CD8-positive, alpha-beta memory T cell (primary cell): ENCODE data around the gene EXOSC7. TPM values are rescaled to one million over a fixed set of nuclear protein-coding genes. Genes with fewer than 3 reads are reported as not detected.
A peak's percentile ranks its signal among the peaks of the same experiment; 100 is the strongest.

Experiments
- CTCF ChIA-PET: fragments of 350-600 bp; sonication (Branson Sonifier 250); formaldehyde crosslinking; loops from one replicate; lab custom pipeline; 2021; ENCODE audit warnings: antibody characterized with exemption; lab: Charles Lee
- POLR2A ChIA-PET: fragments of 350-600 bp; sonication (Branson Sonifier 250); formaldehyde crosslinking; loops from one replicate; lab custom pipeline; 2021; ENCODE audit warnings: antibody characterized with exemption; lab: Charles Lee
- DNase-seq, 5 donors: peaks; one replicate each; pipeline versions ENCODE4 v3.0.0 to v3.0.0-alpha.2; 2020 to 2022; ENCODE audit warnings: mixed read lengths in 1 of 5
- H3K27ac ChIP-seq: one replicate; pipeline ENCODE4 v1.7.0; 2013; ENCODE audit warnings: low read depth, mild to moderate bottlenecking, low read length, moderate library complexity
- H3K27me3 ChIP-seq: 2 replicates; pipeline ENCODE4 v1.7.0; 2013; ENCODE audit warnings: low read length, mild to moderate bottlenecking; ENCODE audit not compliant: insufficient read depth, poor library complexity, severe bottlenecking
- H3K36me3 ChIP-seq: 2 replicates; pipeline ENCODE4 v1.7.0; 2013; ENCODE audit warnings: mild to moderate bottlenecking, low read length, moderate library complexity; ENCODE audit not compliant: insufficient read depth
- H3K4me1 ChIP-seq: 2 replicates; pipeline ENCODE4 v1.7.0; 2013; ENCODE audit warnings: mild to moderate bottlenecking, low read length, moderate library complexity; ENCODE audit not compliant: insufficient read depth
- H3K4me3 ChIP-seq: 2 replicates; pipeline ENCODE4 v1.7.0; 2013; ENCODE audit warnings: mild to moderate bottlenecking, low read length
- H3K9me3 ChIP-seq: 2 replicates; pipeline ENCODE4 v1.7.0; 2013; ENCODE audit warnings: mild to moderate bottlenecking, low read length
- H3K27ac Mint-ChIP-seq, 8 donors: one replicate each; pipeline ENCODE4 v1.8.0; 2020 to 2021; ENCODE audit warnings: mixed read lengths in 8 of 8, mild to moderate bottlenecking in 6 of 8, inconsistent platforms in 3 of 8, moderate library complexity in 3 of 8
- H3K27me3 Mint-ChIP-seq, 2 donors: one replicate each; pipeline ENCODE4 v1.8.0; 2020 to 2021; ENCODE audit warnings: mixed read lengths in 2 of 2, mild to moderate bottlenecking in 1 of 2, moderate library complexity in 1 of 2
- H3K36me3 Mint-ChIP-seq, 3 donors: one replicate each; pipeline ENCODE4 v1.8.0; 2020 to 2021; ENCODE audit warnings: mixed read lengths in 3 of 3, inconsistent platforms in 1 of 3, mild to moderate bottlenecking in 1 of 3
- H3K4me1 Mint-ChIP-seq, 3 donors: one replicate each; pipeline ENCODE4 v1.8.0; 2020 to 2021; ENCODE audit warnings: mixed read lengths in 3 of 3, inconsistent platforms in 1 of 3, mild to moderate bottlenecking in 1 of 3
- H3K4me3 Mint-ChIP-seq, 7 donors: one replicate each; pipeline ENCODE4 v1.8.0; 2020 to 2021; ENCODE audit warnings: mixed read lengths in 7 of 7, mild to moderate bottlenecking in 6 of 7, moderate library complexity in 4 of 7, inconsistent platforms in 2 of 7
- H3K9me3 Mint-ChIP-seq, 5 donors: one replicate each; pipeline ENCODE4 v1.8.0; 2020 to 2022; ENCODE audit warnings: mixed read lengths in 5 of 5, mild to moderate bottlenecking in 3 of 5, moderate library complexity in 2 of 5, inconsistent platforms in 1 of 5
- polyA plus RNA-seq: library from polyadenylated mRNA; unstranded; fragments of 300-500 nt; fragmentation: Illumina TruSeq; gene quantifications from one replicate; pipeline ENCODE4 v1.2.3, GENCODE V29; 2021
- total RNA-seq, 2 experiments: library from RNA; stranded (reverse); gene quantifications; one replicate each; pipeline ENCODE4 v1.2.3, GENCODE V29; 2021

Gene EXOSC7
- total and polyA plus RNA-seq, 3 experiments from 2014 or later, result 42.1 to 89.6 (median 86.4) TPM

- H3K4me1 ChIP-seq, result peaks cover 8% of the 10 kb centered on the region
- Mint-ChIP-seq H3K27me3 (peaks cover 0 to 2% of the 10 kb centered on the region in 2 donors), H3K36me3 (peaks cover 0 to 20% (median 4%) of the 10 kb centered on the region in 3 donors), H3K9me3 (no peaks in the 10 kb centered on the region), H3K4me1 (peaks cover 43 to 65% (median 63%) of the 10 kb centered on the region in 3 donors), H3K27ac (peak overlapping the region in 1 of 8 donors; percentile 41), H3K4me3 (no peak overlapping the region)
- POLR2A ChIA-PET, result no interaction called here
- no peaks in the 10 kb centered on the region for H3K9me3 ChIP-seq
- no peaks in the 10 kb centered on the region for H3K27me3 ChIP-seq
- CTCF ChIA-PET, result no interaction called here
- DNase-seq, result no peak
- H3K36me3 ChIP-seq, result peaks cover 14% of the 10 kb centered on the region
- H3K27ac ChIP-seq, result no peak overlapping the region
- no peak overlapping the region for H3K4me3 ChIP-seq
These were observed 13.2 kb upstream of the EXOSC7 start for GRCh38 chr3:44962621-44963393.

- peak overlapping the region in 1 of 8 donors; percentile 80 for H3K27ac Mint-ChIP-seq
- no peak overlapping the region for H3K4me3 ChIP-seq
- H3K4me1 ChIP-seq, result peaks cover 12% of the 10 kb centered on the region
These were observed 12.3 kb upstream of the EXOSC7 start for GRCh38 chr3:44963571-44964325.

GRCh38 chr3:44965165-44965564 is 10.9 kb upstream of the EXOSC7 start:
- Mint-ChIP-seq H3K4me1 (peaks cover 66 to 87% (median 85%) of the 10 kb centered on the region in 3 donors), H3K9me3 (no peaks in the 10 kb centered on the region), H3K4me3 (no peak overlapping the region), H3K27ac (peak overlapping the region in 2 of 8 donors; percentile 10 to 71), H3K27me3 (peaks cover 0 to 2% of the 10 kb centered on the region in 2 donors), H3K36me3 (peaks cover 0 to 3% (median 3%) of the 10 kb centered on the region in 3 donors)
- H3K4me1 ChIP-seq, result peaks cover 27% of the 10 kb centered on the region
- ChIA-PET POLR2A (no interaction called here), CTCF (interaction anchor here (0.5 kb wide), 1 partner anchor 695 kb away, joined by 3 read pairs; no protein-coding TSS in a partner anchor)
- H3K27ac ChIP-seq, result no peak overlapping the region
- no peak overlapping the region for H3K4me3 ChIP-seq
- no peaks in the 10 kb centered on the region for H3K36me3 ChIP-seq
- no peak for DNase-seq
- H3K27me3 ChIP-seq, result no peaks in the 10 kb centered on the region
- no peaks in the 10 kb centered on the region for H3K9me3 ChIP-seq

More at GRCh38 chr3:44963571-44964325, 12.3 kb upstream of the EXOSC7 start:
- H3K27me3 ChIP-seq, result no peaks in the 10 kb centered on the region
- H3K9me3 ChIP-seq, result no peaks in the 10 kb centered on the region
- Mint-ChIP-seq H3K36me3 (peaks cover 0 to 11% (median 3%) of the 10 kb centered on the region in 3 donors), H3K4me1 (peaks cover 52 to 72% (median 71%) of the 10 kb centered on the region in 3 donors), H3K4me3 (peak overlapping the region in 1 of 7 donors; percentile 52), H3K27me3 (peaks cover 0 to 2% of the 10 kb centered on the region in 2 donors), H3K9me3 (no peaks in the 10 kb centered on the region)
- CTCF ChIA-PET, result no interaction called here
- DNase-seq, result no peak
- peaks cover 8% of the 10 kb centered on the region for H3K36me3 ChIP-seq
- POLR2A ChIA-PET, result no interaction called here
- no peak overlapping the region for H3K27ac ChIP-seq

GRCh38 chr3:44966795-44967278 is 9.2 kb upstream of the EXOSC7 start:
- H3K36me3 Mint-ChIP-seq, result peaks cover 0 to 3% (median 2%) of the 10 kb centered on the region in 3 donors
- Histone ChIP-seq H3K4me1 (peaks cover 31% of the 10 kb centered on the region), H3K27me3 (no peaks in the 10 kb centered on the region), H3K4me3 (no peak overlapping the region), H3K9me3 (no peaks in the 10 kb centered on the region), H3K27ac (no peak overlapping the region), H3K36me3 (no peaks in the 10 kb centered on the region)
- ChIA-PET CTCF (no interaction called here), POLR2A (no interaction called here)
- peaks cover 68 to 91% (median 90%) of the 10 kb centered on the region in 3 donors for H3K4me1 Mint-ChIP-seq
- no peaks in the 10 kb centered on the region for H3K9me3 Mint-ChIP-seq
- peaks cover 0 to 2% of the 10 kb centered on the region in 2 donors for H3K27me3 Mint-ChIP-seq
- no peak for DNase-seq
- peak overlapping the region in 6 of 8 donors; percentile 7 to 87 (median 30) for H3K27ac Mint-ChIP-seq
- H3K4me3 Mint-ChIP-seq, result peak overlapping the region in 1 of 7 donors; percentile 1

GRCh38 chr3:44968447-44968858 is 7.6 kb upstream of the EXOSC7 start:
- Mint-ChIP-seq H3K36me3 (peaks cover 0 to 6% (median 1%) of the 10 kb centered on the region in 3 donors), H3K9me3 (no peaks in the 10 kb centered on the region), H3K4me3 (peak overlapping the region in 2 of 7 donors; percentile 42 to 64), H3K4me1 (peaks cover 65 to 82% (median 82%) of the 10 kb centered on the region in 3 donors), H3K27me3 (peaks cover 0 to 2% of the 10 kb centered on the region in 2 donors), H3K27ac (peak overlapping the region in 7 of 8 donors; percentile 4 to 93 (median 74))
- H3K27ac ChIP-seq, result no peak overlapping the region
- H3K36me3 ChIP-seq, result no peaks in the 10 kb centered on the region
- no peak for DNase-seq
- no peak overlapping the region for H3K4me3 ChIP-seq
- H3K9me3 ChIP-seq, result no peaks in the 10 kb centered on the region
- H3K27me3 ChIP-seq, result no peaks in the 10 kb centered on the region
- CTCF ChIA-PET, result no interaction called here
- H3K4me1 ChIP-seq, result peaks cover 31% of the 10 kb centered on the region
- POLR2A ChIA-PET, result no interaction called here

GRCh38 chr3:44969154-44969827 is 6.8 kb upstream of the EXOSC7 start:
- H3K27ac Mint-ChIP-seq, result peak overlapping the region; percentile 1 to 93 (median 80)
- H3K4me1 ChIP-seq, result peaks cover 35% of the 10 kb centered on the region

GRCh38 chr3:44969828-44970179 is 6.2 kb upstream of the EXOSC7 start:
- CTCF ChIA-PET, result no interaction called here

More at GRCh38 chr3:44969154-44969827, 6.8 kb upstream of the EXOSC7 start:
- ChIA-PET CTCF (no interaction called here), POLR2A (no interaction called here)
- peak overlapping the region; percentile 25 for H3K27ac ChIP-seq
- Mint-ChIP-seq H3K36me3 (peaks cover 0 to 4% (median 1%) of the 10 kb centered on the region in 3 donors), H3K9me3 (no peaks in the 10 kb centered on the region), H3K4me1 (peaks cover 62 to 81% (median 81%) of the 10 kb centered on the region in 3 donors), H3K27me3 (no peaks in the 10 kb centered on the region), H3K4me3 (peak overlapping the region in 5 of 7 donors; percentile 20 to 64 (median 30))
- H3K4me3 ChIP-seq, result no peak overlapping the region
- no peaks in the 10 kb centered on the region for H3K36me3 ChIP-seq
- H3K9me3 ChIP-seq, result no peaks in the 10 kb centered on the region
- H3K27me3 ChIP-seq, result no peaks in the 10 kb centered on the region
- peak in 1 of 5 donors; percentile 24 for DNase-seq

More at GRCh38 chr3:44969828-44970179, 6.2 kb upstream of the EXOSC7 start:
- H3K36me3 Mint-ChIP-seq, result peaks cover 0 to 4% (median 1%) of the 10 kb centered on the region in 3 donors
- Histone ChIP-seq H3K9me3 (no peaks in the 10 kb centered on the region), H3K36me3 (no peaks in the 10 kb centered on the region), H3K4me1 (peaks cover 41% of the 10 kb centered on the region), H3K27ac (peak overlapping the region; percentile 25), H3K27me3 (no peaks in the 10 kb centered on the region), H3K4me3 (no peak overlapping the region)
- H3K27me3 Mint-ChIP-seq, result no peaks in the 10 kb centered on the region
- H3K27ac Mint-ChIP-seq, result peak overlapping the region; percentile 70 to 93 (median 80)
- H3K4me3 Mint-ChIP-seq, result peak overlapping the region in 4 of 7 donors; percentile 18 to 75 (median 44)
- DNase-seq, result no peak
- POLR2A ChIA-PET, result no interaction called here
- peaks cover 65 to 81% (median 81%) of the 10 kb centered on the region in 3 donors for H3K4me1 Mint-ChIP-seq
- H3K9me3 Mint-ChIP-seq, result no peaks in the 10 kb centered on the region
